NCI-H510A treated with DMSO at 0.1 percent for 48 hours (cell line): Measurements from ENCODE around the gene ITGA2.

Experiments used
- DNase-seq: peaks from one replicate; lab custom pipeline; 2025; lab: John Stamatoyannopoulos, UW

ITGA2 gene

DNA sequence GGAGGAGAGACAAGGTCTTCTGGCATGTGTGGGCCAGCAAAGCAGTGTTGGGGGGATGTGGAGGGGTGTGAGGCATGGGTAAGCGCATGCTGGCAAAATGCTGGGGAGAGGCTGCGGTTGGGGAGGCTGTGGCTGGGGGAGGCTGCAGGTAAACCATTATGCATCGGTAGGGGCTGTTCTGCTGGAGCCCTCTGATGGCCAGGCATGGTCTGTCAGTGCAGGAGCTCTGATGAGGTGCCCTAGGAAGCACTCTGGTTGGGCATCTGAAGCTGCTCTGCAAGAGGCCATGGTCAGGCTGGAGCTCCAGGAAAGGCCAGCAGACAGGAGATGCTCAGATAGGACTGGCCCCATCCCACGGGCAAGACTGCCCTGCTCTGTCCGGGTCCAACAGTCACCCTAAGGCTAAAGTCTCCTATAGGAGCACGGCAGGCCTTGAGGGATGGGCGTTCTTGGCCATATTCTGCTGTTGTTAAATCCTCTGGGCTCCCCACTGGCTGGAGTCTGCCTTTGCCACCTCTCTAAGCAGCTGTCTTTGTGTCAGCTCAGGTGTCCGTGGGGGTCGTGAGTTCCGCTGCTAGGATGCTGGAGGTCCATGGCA is 28.7 kb downstream of the ITGA2 start:
- no peak for DNase-seq

DNA sequence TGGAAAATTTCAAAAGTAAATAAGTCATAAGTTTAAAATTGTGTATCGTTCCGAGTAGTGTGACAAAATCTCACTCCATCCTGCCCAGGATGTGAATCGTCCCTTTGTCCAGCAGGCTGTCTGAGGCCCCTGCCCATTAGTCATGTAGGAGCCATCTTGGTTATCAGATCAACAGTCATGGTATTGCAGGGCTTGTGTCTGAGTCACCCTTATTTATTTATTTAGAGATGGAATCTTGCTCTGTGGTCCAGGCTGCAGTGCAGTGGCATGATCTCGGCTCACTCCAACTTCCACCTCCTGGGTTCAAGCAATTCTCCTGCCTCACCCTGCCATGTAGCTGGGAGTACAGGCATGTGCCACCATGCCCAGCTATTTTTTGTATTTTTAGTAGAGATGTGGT is 30.2 kb downstream of the ITGA2 start:
- DNase-seq, result no peak

DNA sequence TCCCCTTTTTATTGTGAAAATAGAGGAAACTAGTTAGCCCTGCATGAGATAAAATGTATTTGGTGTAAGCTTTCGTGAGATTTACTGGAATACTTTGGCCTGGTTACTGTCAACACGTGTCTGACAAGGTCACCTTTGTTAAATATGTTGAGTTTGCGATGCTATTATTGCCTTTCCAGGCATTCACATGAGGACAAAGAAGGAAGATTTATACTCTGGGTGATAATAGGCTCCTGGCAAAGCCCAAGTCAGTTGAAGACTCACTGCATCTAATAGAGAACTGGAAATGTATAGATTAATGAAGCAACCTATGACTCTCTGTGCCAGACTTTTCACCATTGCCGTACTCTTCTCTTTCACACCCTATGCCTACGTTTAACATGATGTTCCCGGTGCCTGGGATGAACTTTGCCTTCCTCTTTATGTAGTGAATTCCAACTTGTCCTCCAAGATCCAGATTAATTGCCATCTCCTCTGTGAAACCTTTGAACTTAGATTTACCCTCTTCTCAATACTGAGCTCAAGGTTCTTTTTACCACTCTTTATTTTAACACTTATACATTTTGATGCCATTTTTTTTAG is 33.9 kb downstream of the ITGA2 start:
- no peak for DNase-seq

DNA sequence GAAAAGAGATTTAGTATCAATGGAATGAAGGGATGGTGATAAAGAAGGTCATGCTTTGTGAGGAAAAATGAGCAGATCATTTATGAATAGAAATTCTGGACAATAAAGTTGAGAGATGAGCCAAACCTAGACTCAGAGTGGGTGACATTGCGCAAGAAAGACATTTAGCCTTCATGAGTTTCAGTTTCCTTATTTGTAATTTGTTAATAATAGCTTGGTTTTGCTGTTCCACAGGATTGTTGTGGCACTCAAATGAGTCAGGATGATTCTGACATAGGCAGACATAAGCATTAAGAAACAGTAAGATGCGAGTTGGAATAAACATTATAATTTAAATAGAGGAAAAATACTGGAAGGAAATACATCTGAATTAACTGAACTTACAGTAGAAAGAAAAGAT is 34.8 kb downstream of the ITGA2 start:
- DNase-seq, result no peak

DNA sequence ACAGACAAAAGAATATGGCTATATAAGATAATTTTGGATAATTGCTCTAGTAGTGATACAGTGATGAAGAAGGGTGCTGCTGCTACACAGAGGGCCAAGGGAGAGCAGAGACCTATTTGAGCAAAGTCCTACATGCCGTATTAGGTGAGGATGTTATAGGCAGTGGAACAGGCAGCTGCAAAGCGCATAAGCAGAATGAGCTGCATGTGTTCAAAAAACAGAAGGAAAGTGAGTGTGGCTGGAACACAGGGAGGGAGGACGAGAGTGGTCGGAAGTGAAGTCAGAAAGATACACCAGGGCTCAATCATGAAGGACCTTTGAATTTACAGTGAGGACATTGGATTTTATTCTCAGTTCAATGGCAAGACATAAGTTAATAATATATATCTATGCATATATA is 35.4 kb downstream of the ITGA2 start:
- DNase-seq, result no peak

DNA sequence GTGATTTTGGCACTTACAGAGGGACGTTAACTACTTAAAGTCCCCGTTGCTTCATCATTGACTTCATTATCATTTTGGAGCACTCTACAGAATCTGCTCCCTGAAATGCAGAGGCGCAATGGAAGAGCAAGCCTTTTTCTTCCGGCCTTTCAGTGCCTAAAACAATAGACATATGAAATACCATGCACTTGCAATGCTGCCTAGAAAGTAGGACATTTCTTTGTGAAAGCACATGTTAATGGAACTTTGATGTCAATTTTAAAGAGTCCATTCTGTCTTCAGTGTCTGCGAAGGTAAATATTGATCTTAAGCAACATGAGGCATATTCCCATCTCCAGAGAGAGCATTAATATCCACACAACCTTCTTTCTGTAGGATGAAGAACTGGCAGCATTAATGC is 36.3 kb downstream of the ITGA2 start:
- DNase-seq, result no peak

DNA sequence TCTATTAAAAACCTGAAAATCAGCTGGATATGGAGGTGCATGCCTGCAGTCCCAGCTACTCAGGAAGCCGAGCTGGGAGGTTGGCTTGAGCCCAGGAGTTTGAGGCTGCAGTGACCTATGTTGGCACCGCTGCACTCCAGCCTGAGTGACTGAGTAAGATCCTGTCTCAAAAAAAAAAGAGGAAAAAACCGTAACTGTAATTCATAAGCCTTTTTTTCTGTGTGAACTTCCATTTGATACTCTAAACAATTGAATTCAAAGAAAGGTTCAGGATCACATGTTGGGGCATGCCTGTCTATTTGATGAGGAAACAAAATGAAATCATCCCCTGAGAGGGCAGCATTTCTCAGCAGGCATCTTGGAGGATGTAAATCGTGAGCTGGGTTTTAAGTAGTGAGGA is 38.8 kb downstream of the ITGA2 start:
- no peak for DNase-seq

DNA sequence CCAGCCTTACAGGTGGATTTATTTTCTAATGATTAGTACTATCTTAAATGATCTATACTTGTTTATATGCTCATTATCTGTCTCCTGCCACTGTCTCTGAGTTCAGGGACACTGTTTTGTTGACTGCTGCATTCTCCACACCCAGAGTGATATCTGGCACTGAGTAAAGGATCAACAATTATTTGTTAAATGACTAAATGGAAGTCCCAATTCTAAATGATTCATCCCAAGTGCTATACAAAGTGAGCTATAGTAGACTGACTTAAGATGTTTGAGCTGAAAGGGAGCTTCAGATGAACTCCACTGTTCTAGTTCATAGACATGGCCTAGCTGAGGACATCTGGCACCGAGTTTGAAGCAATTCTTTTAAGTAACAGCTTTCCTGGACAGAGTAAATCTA is 40.5 kb downstream of the ITGA2 start:
- no peak for DNase-seq

DNA sequence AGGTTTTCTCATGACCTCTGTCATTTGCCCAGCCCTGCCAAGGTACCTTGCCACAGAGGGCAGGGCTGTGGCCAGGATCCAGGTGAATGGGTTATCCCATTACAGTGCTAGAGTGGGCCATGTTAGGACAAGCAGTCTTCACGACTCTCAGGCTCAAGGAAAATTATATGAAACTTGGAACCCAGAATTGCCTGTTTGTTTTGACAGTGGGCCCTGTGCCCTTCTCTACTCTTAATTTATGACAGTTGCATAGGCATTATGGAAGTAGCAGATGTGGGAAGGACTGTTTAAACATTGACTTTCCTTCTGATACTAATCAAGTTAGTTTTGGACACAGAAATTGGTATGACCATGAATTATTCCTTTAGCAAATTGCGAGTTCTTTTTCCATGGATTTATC is 41.7 kb downstream of the ITGA2 start:
- DNase-seq, result no peak

DNA sequence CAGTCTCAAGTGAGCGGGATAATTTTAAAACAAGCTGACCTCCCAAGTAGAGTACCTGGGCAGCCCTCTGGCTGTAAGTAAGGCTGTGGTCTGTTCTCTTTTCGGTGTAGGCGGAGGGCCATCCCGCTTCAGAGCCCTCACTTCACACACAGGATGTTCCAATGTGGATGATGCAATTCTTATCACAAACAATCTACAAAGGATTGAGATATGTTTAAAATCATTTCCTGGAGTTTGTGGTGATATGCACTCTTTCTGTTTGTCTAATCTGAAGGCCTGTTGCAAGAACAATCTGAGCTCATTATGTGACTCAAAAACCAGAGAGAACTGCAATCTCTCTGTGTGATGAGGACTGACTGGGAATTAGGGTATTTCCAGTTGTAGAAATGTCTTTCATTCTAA is 42.5 kb downstream of the ITGA2 start:
- DNase-seq, result no peak

DNA sequence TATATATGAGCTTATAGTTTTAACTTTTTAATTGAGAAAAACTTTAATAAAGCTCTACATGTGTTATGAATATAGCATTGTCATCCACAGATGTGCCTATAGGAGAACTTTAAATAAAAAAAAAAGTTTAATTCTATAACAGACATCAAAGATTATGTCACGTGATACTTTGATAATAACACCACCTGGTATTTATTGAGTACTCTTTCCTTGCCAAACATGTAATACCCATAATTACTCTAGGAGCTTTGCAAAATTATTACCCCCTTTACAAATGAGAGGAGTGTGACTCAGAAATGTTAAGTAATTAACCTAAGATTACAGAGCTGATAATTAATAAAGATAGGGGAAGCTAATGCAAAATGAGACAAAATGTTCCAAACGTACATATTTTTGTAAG is 43.0 kb downstream of the ITGA2 start:
- DNase-seq, result no peak

DNA sequence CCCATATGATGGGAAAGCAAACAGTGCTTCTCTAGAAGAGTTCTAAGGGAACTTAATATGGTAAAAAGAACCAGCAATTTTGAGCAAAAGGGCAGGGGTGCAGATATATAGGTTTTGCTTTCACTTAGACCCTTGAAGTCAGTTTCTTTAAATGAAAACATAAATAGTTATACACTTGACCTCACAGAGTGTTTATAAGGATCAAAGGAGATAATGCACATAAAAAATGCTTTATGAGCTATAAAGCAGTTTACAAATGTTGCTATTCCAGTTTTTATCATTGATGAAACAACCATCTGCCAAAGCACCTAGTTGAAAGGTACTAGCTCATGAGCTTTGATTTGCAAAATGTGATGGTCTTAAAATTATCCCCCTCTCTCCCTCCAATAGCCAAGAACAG is 45.7 kb downstream of the ITGA2 start:
- DNase-seq, result no peak

DNA sequence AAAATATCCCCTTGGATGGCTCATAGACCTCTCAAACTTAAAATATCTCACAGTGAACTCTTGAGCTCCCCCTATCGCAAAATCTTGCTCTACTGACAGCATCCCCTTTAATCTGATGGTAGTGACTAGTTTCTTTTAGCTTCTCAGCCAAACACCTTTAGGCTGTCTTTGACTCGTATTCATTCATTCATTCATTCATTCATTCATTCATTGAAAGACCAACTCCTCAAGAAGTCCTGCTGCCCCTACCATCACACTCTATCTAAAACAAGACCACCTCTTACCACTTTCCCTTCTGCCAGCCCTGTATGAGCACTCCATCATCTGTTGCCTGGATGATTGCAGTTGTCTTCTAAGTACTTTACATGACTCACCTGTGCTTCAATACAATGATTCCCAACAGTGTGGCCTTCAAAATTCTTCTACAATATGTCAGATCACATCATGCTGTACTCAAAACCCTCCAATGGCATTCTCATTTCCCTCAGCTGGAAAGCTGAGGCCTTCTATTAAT is 46.8 kb downstream of the ITGA2 start:
- DNase-seq, result peak; percentile 1

DNA sequence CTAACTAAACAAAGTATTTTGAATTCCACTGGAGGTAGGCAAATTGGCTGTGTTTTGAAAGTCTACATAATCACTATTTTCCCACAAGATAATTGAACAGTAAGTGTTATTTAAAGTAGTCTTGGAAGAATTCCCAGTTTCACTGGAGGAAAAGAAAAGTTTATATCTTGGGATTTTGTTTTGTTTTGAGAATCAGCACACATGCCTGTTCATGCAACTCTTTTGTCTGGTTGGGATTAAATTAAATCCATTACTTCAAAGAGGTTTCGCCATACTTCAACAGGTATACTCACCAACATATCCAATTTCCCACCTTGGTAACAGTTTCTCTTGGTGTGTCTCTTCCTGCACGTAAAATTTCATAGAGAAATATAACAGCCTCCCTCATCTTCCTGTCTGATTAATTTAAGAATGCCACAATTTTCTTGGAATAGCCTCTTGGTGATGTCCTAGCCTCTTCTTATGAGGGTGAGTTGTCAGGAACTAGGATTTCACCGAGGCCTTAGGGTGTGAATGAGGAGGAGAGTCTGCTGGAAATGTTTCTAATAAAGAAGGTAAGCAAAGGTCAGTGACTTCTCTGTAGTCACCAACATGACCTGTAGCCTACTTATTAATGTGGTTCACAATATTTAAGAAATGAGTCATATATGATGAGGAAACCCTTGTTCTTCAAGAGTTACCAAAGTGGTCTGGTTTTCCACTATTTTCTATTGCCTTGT is 48.1 kb downstream of the ITGA2 start:
- DNase-seq, result no peak

DNA sequence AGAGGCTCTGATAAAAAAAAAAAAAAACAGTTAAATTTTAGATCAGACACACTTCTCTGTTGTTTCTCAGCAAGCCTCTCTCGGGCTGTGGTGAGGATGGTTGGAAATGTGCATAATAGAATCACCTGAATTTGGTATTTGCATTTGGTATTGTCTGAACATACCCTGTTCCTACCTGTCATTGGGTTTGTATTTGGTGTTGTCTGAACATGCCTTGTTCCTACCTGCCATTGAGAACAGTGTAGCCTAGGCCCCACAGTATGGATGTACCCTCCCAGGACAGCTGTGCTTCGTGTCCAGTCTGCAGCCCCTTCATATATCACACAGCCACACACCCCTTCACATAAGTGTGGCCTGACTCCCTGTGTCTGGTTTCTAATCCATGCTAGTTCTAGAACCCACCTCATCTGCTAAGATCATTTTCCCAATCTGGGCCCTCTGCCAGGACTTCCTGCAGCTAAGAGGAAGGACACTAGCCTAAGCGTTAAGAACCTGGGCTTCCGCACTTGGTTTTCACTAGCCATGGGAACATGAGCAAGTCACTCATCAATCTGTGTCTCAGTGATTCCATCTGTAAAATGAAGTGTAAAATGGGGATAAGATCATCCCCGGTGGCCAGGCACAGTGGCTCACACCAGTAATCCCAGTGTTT is 49.2 kb downstream of the ITGA2 start:
- no peak for DNase-seq

DNA sequence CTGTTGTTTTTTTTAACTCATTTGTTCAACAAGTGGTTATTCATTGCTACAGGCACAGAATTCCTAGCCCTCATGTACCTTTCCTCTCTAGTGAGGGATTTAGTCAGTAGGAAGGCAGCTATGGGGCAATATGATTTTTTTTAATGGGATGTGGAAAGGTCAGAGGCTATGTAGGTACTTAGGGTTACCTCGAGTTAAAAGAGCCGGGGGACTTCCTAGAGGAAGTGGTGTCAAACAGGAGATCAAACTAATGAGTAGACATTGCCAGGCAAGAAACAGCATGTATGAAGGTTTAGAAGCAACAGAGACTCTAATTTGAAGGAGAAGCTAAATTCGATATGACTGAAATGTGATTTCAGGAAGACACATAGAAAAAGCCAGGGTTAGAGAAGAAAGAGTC is 50.7 kb downstream of the ITGA2 start:
- DNase-seq, result no peak

DNA sequence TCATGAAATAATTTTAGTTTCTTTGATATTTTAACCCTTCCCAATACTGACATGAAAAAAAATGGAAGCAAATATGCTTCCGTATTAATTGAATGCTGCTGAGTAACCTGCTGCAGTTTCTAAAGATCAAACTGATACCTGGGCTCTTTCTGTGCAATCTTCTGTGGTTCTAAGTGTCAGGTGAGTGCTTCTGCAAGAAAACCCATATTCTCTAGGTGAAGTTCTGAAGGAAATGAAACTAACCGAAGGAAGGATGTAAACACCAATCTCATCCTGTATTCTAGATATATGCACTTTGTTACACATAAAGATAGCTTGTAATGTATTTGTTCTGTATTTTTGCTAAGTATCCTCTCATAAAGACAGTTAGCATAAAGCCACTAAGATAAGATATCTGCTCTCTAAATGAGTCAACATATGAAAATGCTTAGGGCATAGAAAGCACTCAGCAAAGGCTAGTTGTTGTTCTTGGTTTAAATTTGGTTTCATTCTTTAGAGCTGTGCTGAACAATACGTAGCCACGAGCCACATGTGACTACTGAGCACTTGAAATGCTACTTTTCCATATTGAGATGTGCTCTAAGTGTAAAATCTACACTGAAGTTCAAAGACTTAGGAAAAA is 52.0 kb downstream of the ITGA2 start:
- no peak for DNase-seq

DNA sequence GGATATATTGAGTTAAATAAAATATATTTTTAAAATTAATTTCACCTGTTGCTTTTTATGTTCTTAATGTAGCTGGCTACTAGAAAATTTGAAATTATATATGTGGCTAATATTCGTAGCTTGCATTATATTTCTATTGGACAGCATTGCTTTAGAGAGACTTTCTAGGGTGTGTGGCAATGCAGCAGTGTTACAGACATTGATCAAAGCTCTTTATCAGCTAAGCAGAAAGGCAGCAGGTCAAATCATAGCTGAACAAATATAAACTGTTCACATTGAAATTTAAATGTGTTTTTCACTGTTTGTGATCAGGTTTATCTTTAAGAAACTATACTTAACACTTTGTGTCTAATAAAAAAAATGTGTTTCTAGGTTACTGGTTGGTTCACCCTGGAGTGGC is 52.6 kb downstream of the ITGA2 start:
- no peak for DNase-seq

DNA sequence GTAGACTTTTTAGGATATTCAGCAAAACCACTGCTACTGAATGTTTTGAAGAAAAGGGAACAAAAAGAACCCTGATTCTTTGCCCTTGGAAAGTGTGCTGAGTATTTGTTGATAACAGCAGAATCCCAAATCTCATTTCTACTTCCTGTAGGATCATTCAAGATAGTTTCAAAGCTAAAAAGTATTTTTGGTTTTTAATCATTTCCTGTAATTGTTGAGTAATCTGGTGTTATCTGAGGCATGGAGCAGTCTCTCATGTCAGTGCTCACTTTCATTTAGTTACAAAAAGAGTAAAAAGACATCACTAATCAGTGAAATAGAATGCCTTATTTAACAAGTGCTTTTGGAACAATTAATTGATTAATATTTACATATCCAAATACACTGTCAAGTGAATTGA is 56.1 kb downstream of the ITGA2 start:
- no peak for DNase-seq

DNA sequence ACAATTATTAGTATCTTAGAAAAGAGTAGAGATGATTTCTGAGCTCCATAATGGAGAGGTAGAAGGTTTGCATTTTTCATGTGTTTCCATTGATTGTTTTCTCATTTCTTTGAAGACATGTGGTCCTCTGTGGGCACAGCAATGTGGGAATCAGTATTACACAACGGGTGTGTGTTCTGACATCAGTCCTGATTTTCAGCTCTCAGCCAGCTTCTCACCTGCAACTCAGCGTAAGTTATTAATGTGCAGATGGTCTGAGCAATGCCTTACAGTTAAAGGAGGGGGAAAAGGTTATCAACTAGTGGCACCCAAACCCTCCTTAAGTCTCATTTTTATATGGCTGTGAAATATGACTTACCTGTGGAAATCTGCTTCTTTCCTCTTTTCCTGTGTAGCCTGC is 59.1 kb downstream of the ITGA2 start:
- no peak for DNase-seq

DNA sequence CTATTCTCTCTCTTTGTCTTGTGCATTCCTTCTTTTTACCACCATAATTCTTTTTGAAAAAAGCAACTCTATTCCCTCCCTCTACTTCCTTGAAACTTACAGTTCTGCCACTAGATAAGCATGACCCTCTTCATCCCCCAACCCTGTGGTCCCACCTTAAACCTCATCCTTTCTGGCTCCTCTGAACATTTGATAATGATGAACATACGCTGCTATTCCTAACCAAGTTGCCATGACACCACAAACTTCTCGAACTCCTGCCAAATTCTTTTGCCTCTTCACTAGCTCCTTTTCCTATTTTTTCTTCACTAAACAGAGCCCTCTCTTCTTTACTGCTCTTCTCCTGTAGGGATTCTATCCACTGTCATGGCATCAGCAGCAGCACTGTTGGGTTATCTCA is 63.3 kb downstream of the ITGA2 start:
- no peak for DNase-seq

DNA sequence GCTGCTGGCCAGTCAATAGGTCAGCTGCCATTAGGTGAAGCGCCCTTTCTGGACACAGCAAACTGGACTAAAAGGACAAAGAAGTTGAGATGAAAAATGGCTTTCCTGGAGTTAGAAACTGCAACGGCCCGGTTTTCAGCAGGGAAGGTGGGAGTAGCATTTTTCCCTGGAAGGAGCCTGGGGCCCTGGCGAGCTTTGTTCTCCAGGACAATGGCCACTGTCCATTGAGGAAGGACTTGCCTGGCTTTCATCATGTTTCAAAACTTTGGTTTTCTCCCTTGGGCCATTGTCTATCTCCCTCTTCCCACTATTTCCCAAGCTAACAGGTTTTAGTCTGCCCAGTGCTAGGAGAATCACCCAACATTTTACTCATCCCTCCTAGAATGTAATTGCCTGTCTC is 64.2 kb downstream of the ITGA2 start:
- no peak for DNase-seq

DNA sequence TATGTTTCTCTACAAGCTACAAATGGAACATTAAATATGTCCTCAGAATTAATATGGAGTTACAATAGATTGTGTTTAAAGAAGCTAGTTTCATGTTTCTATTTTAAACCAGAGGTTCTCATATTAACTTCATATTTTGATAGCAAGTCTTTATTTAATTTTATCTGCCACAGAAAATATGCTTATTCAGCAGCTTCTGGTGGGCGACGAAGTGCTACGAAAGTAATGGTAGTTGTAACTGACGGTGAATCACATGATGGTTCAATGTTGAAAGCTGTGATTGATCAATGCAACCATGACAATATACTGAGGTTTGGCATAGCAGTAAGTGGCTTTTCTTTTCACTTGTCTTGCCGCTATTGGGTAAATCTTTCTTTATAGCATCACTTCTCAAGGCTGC is 66.2 kb downstream of the ITGA2 start:
- DNase-seq, result no peak
